NCI-H446 (cell line): ENCODE results near the gene TNFSF12.

Source experiments
- DNase-seq, 2 experiments: peaks; one replicate each; lab custom pipeline; 2025; lab: John Stamatoyannopoulos, UW

Gene TNFSF12

GRCh38 chr17:7570351-7570750 lies 21.5 kb downstream of the TNFSF12 start:
- no peak for DNase-seq

- DNase-seq: no peak
Measured at GRCh38 chr17:7572338-7572587, 23.4 kb downstream of the TNFSF12 start.

- peak; percentile 95 to 99 for DNase-seq
Measured at GRCh38 chr17:7572588-7573323, 23.9 kb downstream of the TNFSF12 start.

GRCh38 chr17:7573324-7574080 lies 24.6 kb downstream of the TNFSF12 start:
- DNase-seq: peak; percentile 52 to 87

- no peak for DNase-seq
Measured at GRCh38 chr17:7574176-7574953, 25.5 kb downstream of the TNFSF12 start.

GRCh38 chr17:7575481-7575883 lies 26.6 kb downstream of the TNFSF12 start:
- no peak for DNase-seq

- DNase-seq: no peak
Measured at GRCh38 chr17:7575959-7576358, 27.1 kb downstream of the TNFSF12 start.

GRCh38 chr17:7576432-7576937 lies 27.6 kb downstream of the TNFSF12 start:
- DNase-seq: no peak

GRCh38 chr17:7577327-7578199 lies 28.7 kb downstream of the TNFSF12 start:
- no peak for DNase-seq

- peak in 1 of 2 experiments; percentile 39 for DNase-seq
Measured at GRCh38 chr17:7579001-7579833, 30.4 kb downstream of the TNFSF12 start, which contains the start of gene CD68. CD68 (plus strand) TSS chr17:7579638; CDS start chr17:7579678, 40 bp downstream.

- no peak for DNase-seq
Measured at GRCh38 chr17:7579834-7580603, 31.2 kb downstream of the TNFSF12 start.

GRCh38 chr17:7580604-7581575 lies 32.0 kb downstream of the TNFSF12 start:
- DNase-seq: no peak

GRCh38 chr17:7582396-7583252 lies 33.8 kb downstream of the TNFSF12 start:
- peak in 1 of 2 experiments; percentile 61 for DNase-seq

- peak; percentile 96 to 98 for DNase-seq
Measured at GRCh38 chr17:7583253-7584109, 34.6 kb downstream of the TNFSF12 start, which contains the start of gene MPDU1. MPDU1 (plus strand) TSS chr17:7583852; CDS start chr17:7583863, 11 bp downstream.

GRCh38 chr17:7586673-7587419 lies 38.0 kb downstream of the TNFSF12 start:
- no peak for DNase-seq
